A673 (cell line): ENCODE measurements around the gene AKAP6. TPM values are rescaled to one million over a fixed set of nuclear protein-coding genes. Genes with fewer than 3 reads are reported as not detected.

Experiments
- BruUV-seq: library from RNA; stranded (reverse); fragments of 400-500 nt; replicated peaks from 2 replicates; lab custom pipeline; 2021; lab: Mats Ljungman, UMichigan
- CTCF ChIA-PET: fragments of 300-600 bp; sonication (Branson Sonifier 250); formaldehyde crosslinking; loops from one replicate; lab custom pipeline; 2022; ENCODE audit warnings: antibody characterized with exemption; lab: Charles Lee
- POLR2A ChIA-PET: fragments of 300-600 bp; sonication (Branson Sonifier 250); formaldehyde crosslinking; loops from one replicate; lab custom pipeline; 2022; ENCODE audit warnings: antibody characterized with exemption; ENCODE audit not compliant: low non-redundant PET; lab: Charles Lee
- DNase-seq: peaks from one replicate; pipeline ENCODE4 v3.0.0-alpha.2; 2015; ENCODE audit warnings: low spot score
- H3K27ac ChIP-seq: fragments of 200-600 bp; sonication (generic); 2 replicates; pipeline ENCODE4 v1.5.1; 2016; ENCODE audit warnings: mixed run types, low read depth, mild to moderate bottlenecking, mixed read lengths, antibody characterized with exemption, low read length; ENCODE audit not compliant: poor library complexity, severe bottlenecking
- H3K27me3 ChIP-seq: fragments of 200-600 bp; sonication (generic); replicated peaks from 2 replicates; pipeline ENCODE4 v1.6.1; 2017; ENCODE audit warnings: mixed run types, low read depth, mild to moderate bottlenecking, mixed read lengths, antibody characterized with exemption, low read length; ENCODE audit not compliant: insufficient read depth, poor library complexity
- H3K36me3 ChIP-seq: fragments of 200-600 bp; sonication (generic); 2 replicates; pipeline ENCODE4 v1.6.1; 2016; ENCODE audit warnings: mixed run types, mild to moderate bottlenecking, mixed read lengths, antibody characterized with exemption, low read length; ENCODE audit not compliant: insufficient read depth, poor library complexity, severe bottlenecking
- H3K4me1 ChIP-seq: fragments of 200-600 bp; sonication (generic); 2 replicates; pipeline ENCODE4 v1.6.1; 2017; ENCODE audit warnings: mixed run types, mild to moderate bottlenecking, mixed read lengths, antibody characterized with exemption, low read length; ENCODE audit not compliant: insufficient read depth, poor library complexity, severe bottlenecking
- H3K4me3 ChIP-seq: fragments of 200-600 bp; sonication (generic); 2 replicates; pipeline ENCODE4 v1.5.1; 2016; ENCODE audit warnings: low read depth, mixed run types, mild to moderate bottlenecking, mixed read lengths, low read length; ENCODE audit not compliant: poor library complexity, severe bottlenecking
- H3K9me3 ChIP-seq: fragments of 200-600 bp; sonication (generic); 2 replicates; pipeline ENCODE4 v1.6.1; 2016; ENCODE audit warnings: mixed run types, low read depth, mild to moderate bottlenecking, mixed read lengths, antibody characterized with exemption, low read length; ENCODE audit not compliant: poor library complexity, severe bottlenecking
- CTCF ChIP-seq: fragments of 300-800, 200-600 bp; sonication (generic); conservative IDR thresholded peaks from 2 replicates; pipeline ENCODE4 v1.5.1; 2017; ENCODE audit warnings: low read depth, mild to moderate bottlenecking, antibody characterized with exemption, low read length, moderate library complexity, mixed read lengths
- EZH2 ChIP-seq: fragments of 200-600 bp; sonication (generic); IDR thresholded peaks from 2 replicates; pipeline ENCODE4 v1.6.1; 2017; ENCODE audit warnings: borderline replicate concordance, low read depth, mild to moderate bottlenecking, mixed read lengths, antibody characterized with exemption, low read length; ENCODE audit not compliant: poor library complexity, severe bottlenecking
- intact Hi-C: fragments of 100-400 bp; cut with micrococcal nuclease; formaldehyde crosslinking; loops from one replicate; pipeline ENCODE4 v1.10.0; 2022; ENCODE audit not compliant: unreplicated experiment
- total RNA-seq: library from RNA; stranded (reverse); gene quantifications from 2 replicates; pipeline ENCODE4 v1.2.3, GENCODE V29; 2021

AKAP6 gene
- total RNA-seq, 1 experiment from 2014 or later, result 0.73 TPM

GRCh38 chr14:32688941-32689340 lies 359.8 kb downstream of the AKAP6 start:
- H3K4me3 ChIP-seq, result no peak overlapping the region
- intact Hi-C loops, result no loop called here
- no peak for DNase-seq
- no peaks in the 10 kb centered on the region for H3K4me1 ChIP-seq
- no peak for TF ChIP-seq CTCF
- TF ChIP-seq EZH2, result no peak
- BruUV-seq, result no TSS peak
- H3K27ac ChIP-seq, result no peak overlapping the region
- ChIA-PET POLR2A (no interaction called here), CTCF (no interaction called here)
- H3K27me3 ChIP-seq, result no peaks in the 10 kb centered on the region
- no peaks in the 10 kb centered on the region for H3K9me3 ChIP-seq
- H3K36me3 ChIP-seq, result no peaks in the 10 kb centered on the region

- DNase-seq, result no peak
- no peaks in the 10 kb centered on the region for H3K36me3 ChIP-seq
- no peak overlapping the region for H3K27ac ChIP-seq
- ChIA-PET POLR2A (no interaction called here), CTCF (no interaction called here)
- peaks cover 26% of the 10 kb centered on the region for H3K4me1 ChIP-seq
- intact Hi-C loops, result no loop called here
- no peak overlapping the region for H3K4me3 ChIP-seq
- TF ChIP-seq CTCF (no peak), EZH2 (no peak)
- H3K9me3 ChIP-seq, result no peaks in the 10 kb centered on the region
- BruUV-seq, result no TSS peak
- H3K27me3 ChIP-seq, result no peaks in the 10 kb centered on the region
These were observed 363.3 kb downstream of the AKAP6 start for GRCh38 chr14:32692441-32692840.

- TF ChIP-seq EZH2, result no peak
- no peak for TF ChIP-seq CTCF
- H3K27ac ChIP-seq, result no peak overlapping the region
- no peak for DNase-seq
- ChIA-PET CTCF (no interaction called here), POLR2A (no interaction called here)
- intact Hi-C loops, result no loop called here
- H3K9me3 ChIP-seq, result no peaks in the 10 kb centered on the region
- no peaks in the 10 kb centered on the region for H3K27me3 ChIP-seq
- H3K4me1 ChIP-seq, result peaks cover 33% of the 10 kb centered on the region
- H3K36me3 ChIP-seq, result no peaks in the 10 kb centered on the region
- H3K4me3 ChIP-seq, result no peak overlapping the region
- no TSS peak for BruUV-seq
These were observed 364.0 kb downstream of the AKAP6 start for GRCh38 chr14:32693114-32693513.
